ENCODE results near the gene BSN.

GRCh38 chr3:49717959-49718857 lies 163.9 kb downstream of the BSN start:
- no peak for TF ChIP-seq CTCF (IDR thresholded peaks at IDR 0.05)
- TF ChIP-seq EZH2 (IDR thresholded peaks at IDR 0.05; ENCODE audit: borderline replicate concordance, insufficient read depth, low read depth, low read length, poor library complexity, severe bottlenecking), result no peak
